ENCODE measurements around the gene GRK2. TPM values are rescaled to one million over a fixed set of nuclear protein-coding genes. Genes with fewer than 3 reads are reported as not detected.
"Not testable (repeated sequence)": the region's sequence is repeated elsewhere in the genome, so short reads cannot be mapped to it uniquely, and the experiment has no call there.

GRK2 gene
- total RNA-seq = 56.8 TPM
- long read RNA-seq, transcript GRK2-201 (21 exons, 3,466 nt) = major isoform, 51 of 84 reads
- long read RNA-seq, partial matches to known transcripts = 5 of 84 reads
- long read RNA-seq, other reads (novel, unspliced or antisense) = 27 of 84 reads

- ATAC-seq (peak; percentile 2), DNase-seq (peak; percentile 68)
- intact Hi-C loops (cut with micrococcal nuclease) = no loop called here
These were observed at the start of gene GRK2 for GRCh38 chr11:67266449-67267187. Gene GRK2, plus strand, starts transcription at chr11:67266473. Its CDS starts 227 bp downstream, at chr11:67266700.

- no peak for DNase-seq
- intact Hi-C loops (cut with micrococcal nuclease) = no loop called here
- no peak for ATAC-seq
These were observed 38.5 kb upstream of the GRK2 start for GRCh38 chr11:67227726-67228125.

GRCh38 chr11:67230406-67230805 is 35.9 kb upstream of the GRK2 start:
- no peak for DNase-seq
- intact Hi-C loops (cut with micrococcal nuclease) = no loop called here
- ATAC-seq = no peak

GRCh38 chr11:67230886-67231285 is 35.4 kb upstream of the GRK2 start:
- ATAC-seq = no peak
- no peak for DNase-seq
- intact Hi-C loops (cut with micrococcal nuclease) = no loop called here

- ATAC-seq (no peak), DNase-seq (no peak)
- intact Hi-C loops (cut with micrococcal nuclease) = no loop called here
These were observed 32.6 kb upstream of the GRK2 start for GRCh38 chr11:67233584-67234190.

GRCh38 chr11:67234571-67234970 is 31.7 kb upstream of the GRK2 start:
- intact Hi-C loops (cut with micrococcal nuclease); ATAC-seq; DNase-seq: not testable (repeated sequence)

- intact Hi-C loops (cut with micrococcal nuclease) = no loop called here
- ATAC-seq = no peak
- no peak for DNase-seq
These were observed 28.7 kb upstream of the GRK2 start for GRCh38 chr11:67237574-67237973.

GRCh38 chr11:67238894-67239782 is 27.1 kb upstream of the GRK2 start:
- intact Hi-C loops (cut with micrococcal nuclease) = no loop called here
- DNase-seq (no peak), ATAC-seq (peak; percentile 3)

GRCh38 chr11:67239783-67240575 is 26.3 kb upstream of the GRK2 start:
- ATAC-seq (peak; percentile 97), DNase-seq (peak; percentile 96)
- intact Hi-C loops (cut with micrococcal nuclease) = no loop called here

GRCh38 chr11:67240576-67241389 is 25.5 kb upstream of the GRK2 start:
- ATAC-seq = peak; percentile 33
- intact Hi-C loops (cut with micrococcal nuclease) = no loop called here
- peak; percentile 64 for DNase-seq

GRCh38 chr11:67242548-67242947 is 23.7 kb upstream of the GRK2 start:
- intact Hi-C loops (cut with micrococcal nuclease) = no loop called here
- ATAC-seq = no peak
- DNase-seq = no peak

- no peak for ATAC-seq
- intact Hi-C loops (cut with micrococcal nuclease) = no loop called here
- no peak for DNase-seq
These were observed 23.2 kb upstream of the GRK2 start for GRCh38 chr11:67243051-67243450.

- DNase-seq = no peak
- intact Hi-C loops (cut with micrococcal nuclease) = no loop called here
- ATAC-seq = no peak
These were observed 21.2 kb upstream of the GRK2 start for GRCh38 chr11:67245046-67245445.

- intact Hi-C loops (cut with micrococcal nuclease) = no loop called here
- no peak for DNase-seq
- ATAC-seq = no peak
These were observed 18.2 kb upstream of the GRK2 start for GRCh38 chr11:67247946-67248550.

- intact Hi-C loops (cut with micrococcal nuclease) = no loop called here
- ATAC-seq (peak; percentile 82), DNase-seq (peak; percentile 70)
These were observed 17.6 kb upstream of the GRK2 start for GRCh38 chr11:67248653-67249052.

GRCh38 chr11:67250059-67251043 is 15.9 kb upstream of the GRK2 start:
- ATAC-seq = no peak
- intact Hi-C loops (cut with micrococcal nuclease) = no loop called here
- DNase-seq = no peak

GRCh38 chr11:67251841-67252240 is 14.4 kb upstream of the GRK2 start:
- ATAC-seq = no peak
- no peak for DNase-seq
- intact Hi-C loops (cut with micrococcal nuclease) = no loop called here
